Activated CD8-positive, alpha-beta memory T cell treated with anti-CD3 and anti-CD28 coated beads, Interleukin-2, amount 10 ng/mL, durations not matched to agents 7 days and 5 days (primary cell): ENCODE data around the gene VSNL1. TPM values are rescaled to one million over a fixed set of nuclear protein-coding genes. Genes with fewer than 3 reads are reported as not detected.

ENCODE experiments used
- ATAC-seq: fragments of 150-1000 bp; cut with Tn5 transposase; one replicate; pipeline ENCODE4 v1.10.0; 2021; ENCODE audit warnings: moderate library complexity
- CTCF ChIA-PET: fragments of 350-600 bp; sonication (Branson Sonifier 250); formaldehyde crosslinking; loops from one replicate; lab custom pipeline; 2021; ENCODE audit warnings: antibody characterized with exemption; lab: Charles Lee
- DNase-seq: peaks from one replicate; pipeline ENCODE4 v3.0.0-alpha.2; 2020
- H3K27ac Mint-ChIP-seq: one replicate; pipeline ENCODE4 v1.8.0; 2021; ENCODE audit warnings: mild to moderate bottlenecking, mixed read lengths
- H3K27me3 Mint-ChIP-seq: one replicate; pipeline ENCODE4 v1.8.0; 2021; ENCODE audit warnings: mixed read lengths
- H3K36me3 Mint-ChIP-seq: one replicate; pipeline ENCODE4 v1.8.0; 2021; ENCODE audit warnings: mild to moderate bottlenecking, mixed read lengths
- H3K4me1 Mint-ChIP-seq: one replicate; pipeline ENCODE4 v1.8.0; 2021; ENCODE audit warnings: mixed read lengths
- H3K4me3 Mint-ChIP-seq: one replicate; pipeline ENCODE4 v1.8.0; 2021; ENCODE audit warnings: mild to moderate bottlenecking, moderate library complexity, mixed read lengths
- H3K9me3 Mint-ChIP-seq: one replicate; pipeline ENCODE4 v1.8.0; 2022; ENCODE audit warnings: low read depth, mixed read lengths
- total RNA-seq, 2 experiments: library from RNA; stranded (reverse); gene quantifications; one replicate each; pipeline ENCODE4 v1.2.3, GENCODE V29; 2021

VSNL1 gene
- total RNA-seq, 2 experiments from 2014 or later: not detected

- Mint-ChIP-seq H3K27ac (no peak overlapping the region), H3K4me1 (no peaks in the 10 kb centered on the region), H3K36me3 (peaks cover 41% of the 10 kb centered on the region), H3K4me3 (no peak overlapping the region), H3K27me3 (no peaks in the 10 kb centered on the region), H3K9me3 (no peaks in the 10 kb centered on the region)
- ATAC-seq (no peak), DNase-seq (no peak)
- CTCF ChIA-PET: interaction anchor here (2.1 kb wide), 1 partner anchor 18 kb away, joined by 11 read pairs; no protein-coding TSS in a partner anchor
Measured at GRCh38 chr2:17690776-17691175, 150.3 kb downstream of the VSNL1 start.

Other genes starting within 250 kb of the VSNL1 start
- gene RAD51AP2, start 22.3 kb upstream of the VSNL1 start, total RNA-seq: not detected
- 10 to 100 TPM; 32.1 to 35.1 TPM for gene SMC6, start 213.1 kb downstream of the VSNL1 start, total RNA-seq
- 10 to 100 TPM; 40.0 to 48.7 TPM for gene GEN1, start 213.4 kb downstream of the VSNL1 start, total RNA-seq